Heart right ventricle (tissue), 16 donors: ENCODE data around the gene NUP210. TPM values are rescaled to one million over a fixed set of nuclear protein-coding genes. Genes with fewer than 3 reads are reported as not detected.
A peak's percentile ranks its signal among the peaks of the same experiment; 100 is the strongest.

Experiments
- ATAC-seq, 8 donors: fragments of 200-7000 bp; cut with Tn5 transposase; one replicate each; pipeline ENCODE4 v1.9.1; 2020; ENCODE audit warnings: mild to moderate bottlenecking in 8 of 8, moderate library complexity in 8 of 8, moderate number of reproducible peaks in 1 of 8
- DNase-seq, 2 donors: peaks; one replicate each; pipeline ENCODE4 v3.0.0-alpha.2; 2020
- H3K27ac ChIP-seq, 10 donors: fragments of 200-600 bp; sonication (generic) in 2 of 10; one replicate each; pipeline versions ENCODE4 v1.5.0 to v1.8.0; 2020 to 2022; ENCODE audit warnings: mild to moderate bottlenecking in 3 of 10
- H3K27me3 ChIP-seq, 7 donors: fragments of 200-600 bp; one replicate each; pipeline ENCODE4 v1.8.0; 2021 to 2022; ENCODE audit warnings: mild to moderate bottlenecking in 2 of 7
- H3K36me3 ChIP-seq, 9 donors: fragments of 200-600 bp; sonication (generic) in 1 of 9; one replicate each; pipeline versions ENCODE4 v1.5.0 to v1.8.0; 2020 to 2022; ENCODE audit warnings: mild to moderate bottlenecking in 2 of 9
- H3K4me1 ChIP-seq, 9 donors: fragments of 200-600 bp; sonication (generic) in 1 of 9; one replicate each; pipeline versions ENCODE4 v1.5.0 to v1.8.0; 2020 to 2022; ENCODE audit warnings: mild to moderate bottlenecking in 4 of 9
- H3K4me3 ChIP-seq, 10 donors: fragments of 200-600 bp; sonication (generic) in 2 of 10; one replicate each; pipeline versions ENCODE4 v1.5.0 to v1.8.0; 2020 to 2022; ENCODE audit warnings: mild to moderate bottlenecking in 7 of 10, moderate library complexity in 2 of 10
- H3K9me3 ChIP-seq, 11 donors: fragments of 200-600 bp in 10 of 11; sonication (generic) in 2 of 11; one replicate each; pipeline versions ENCODE4 v1.5.0 to v1.8.0; 2013 to 2022; ENCODE audit warnings: mild to moderate bottlenecking in 2 of 11, control low read depth in 1 of 11, moderate library complexity in 1 of 11
- CTCF ChIP-seq, 9 donors: fragments of 200-600 bp; sonication (generic) in 2 of 9; IDR thresholded peaks; one replicate each; pipeline versions ENCODE4 v1.5.0 to v1.8.0; 2021 to 2022; ENCODE audit warnings: antibody characterized with exemption in 9 of 9, mild to moderate bottlenecking in 5 of 9, moderate library complexity in 1 of 9
- WGBS, 2 donors: extraction: QIAGEN DNeasy Blood & Tissue Kit; methylation state at CpG; one replicate each; pipeline ENCODE4 v1.1.7; 2013; ENCODE audit warnings: inconsistent platforms in 1 of 2; 5-methylcytosine and 5-hydroxymethylcytosine counted together
- intact Hi-C, 10 donors: fragments of 100-400 bp; cut with DNase I; formaldehyde crosslinking; loops; one replicate each; pipeline versions ENCODE4 v1.11.1 to v1.14.2; 2022
- polyA plus RNA-seq, 2 donors: library from polyadenylated mRNA; stranded (reverse); fragments of 200-250 nt; gene quantifications; one replicate each; pipeline ENCODE4 v1.2.3, GENCODE V29; 2013
- total RNA-seq, 10 donors: library from RNA; stranded (reverse); fragmentation: NEBNext Ultra II Directional in 3 of 10; extraction: Animal tissue kit (Norgen Biotek cat#: 25700) in 3 of 10; gene quantifications; one replicate each; pipeline versions ENCODE4 v1.2.1 to v1.2.4, GENCODE V29; 2021 to 2023
- donor health status: Arrhythmogenic right ventricular cardiomyopathy.
- donor health status: ischemic (EF 13 %, LVEDD 7.1; RV severe dilation, severe dysfunction).
- donor health status: healthy with polysubstance abuse.
- donor health status: DM: no; HTN: yes; CAD: no.
- donor health status: DM: no; HTN: no; CAD: no.
- donor health status: ischemic (EF 25% LVEDD 6.9; RV normal size, moderate dysfunction).
- donor health status: ischemic (EF 25% LVEDD 5.7; RV mildly dilated, moderate dysfunction).
- donor health status: healthy.
- donor health status: DM: yes; HTN: yes; CAD: no.
- donor health status: Ischemic cardiomyopathy.
- donor health status: ischemic (EF 35%, LVEDD 5.7; RV mildly dilated, moderate dysfunction).
- donor health status: nonischemic (EF 11% LVEDD 7.7; RV severe dilation, severe dysfunction).
- donor health status: DM: yes; HTN: yes; CAD: no.
- donor health status: PGD.
- donor health status: ischemic (EF 29% LVEDD 5.4; RV normal size, mild dysfunction).
- donor health status: nonischemic (EF 23%, LVEDD 6.1; RV moderate dilation, normal function).

Gene NUP210
- total and polyA plus RNA-seq, 12 donors, result 0.84 to 7.2 (median 2.5) TPM

- no peak for TF ChIP-seq CTCF (IDR thresholded peaks at IDR 0.05)
- peaks cover 0 to 13% (median 3%) of the 10 kb centered on the region in 9 donors for H3K4me1 ChIP-seq
- WGBS, 2 donors, result 43 to 47% methylated on average over 3 of the region's 3 CpGs
- intact Hi-C loops, result no loop called here
- H3K4me3 ChIP-seq, result no peak overlapping the region
- H3K36me3 ChIP-seq, result no peaks in the 10 kb centered on the region
- ATAC-seq (no peak), DNase-seq (no peak)
- H3K27ac ChIP-seq, result no peak overlapping the region
- no peaks in the 10 kb centered on the region for H3K9me3 ChIP-seq
- peaks cover 0 to 16% (median 4%) of the 10 kb centered on the region in 7 donors for H3K27me3 ChIP-seq
These were observed 4.2 kb upstream of the NUP210 start for GRCh38 chr3:13424141-13424844.

DNA sequence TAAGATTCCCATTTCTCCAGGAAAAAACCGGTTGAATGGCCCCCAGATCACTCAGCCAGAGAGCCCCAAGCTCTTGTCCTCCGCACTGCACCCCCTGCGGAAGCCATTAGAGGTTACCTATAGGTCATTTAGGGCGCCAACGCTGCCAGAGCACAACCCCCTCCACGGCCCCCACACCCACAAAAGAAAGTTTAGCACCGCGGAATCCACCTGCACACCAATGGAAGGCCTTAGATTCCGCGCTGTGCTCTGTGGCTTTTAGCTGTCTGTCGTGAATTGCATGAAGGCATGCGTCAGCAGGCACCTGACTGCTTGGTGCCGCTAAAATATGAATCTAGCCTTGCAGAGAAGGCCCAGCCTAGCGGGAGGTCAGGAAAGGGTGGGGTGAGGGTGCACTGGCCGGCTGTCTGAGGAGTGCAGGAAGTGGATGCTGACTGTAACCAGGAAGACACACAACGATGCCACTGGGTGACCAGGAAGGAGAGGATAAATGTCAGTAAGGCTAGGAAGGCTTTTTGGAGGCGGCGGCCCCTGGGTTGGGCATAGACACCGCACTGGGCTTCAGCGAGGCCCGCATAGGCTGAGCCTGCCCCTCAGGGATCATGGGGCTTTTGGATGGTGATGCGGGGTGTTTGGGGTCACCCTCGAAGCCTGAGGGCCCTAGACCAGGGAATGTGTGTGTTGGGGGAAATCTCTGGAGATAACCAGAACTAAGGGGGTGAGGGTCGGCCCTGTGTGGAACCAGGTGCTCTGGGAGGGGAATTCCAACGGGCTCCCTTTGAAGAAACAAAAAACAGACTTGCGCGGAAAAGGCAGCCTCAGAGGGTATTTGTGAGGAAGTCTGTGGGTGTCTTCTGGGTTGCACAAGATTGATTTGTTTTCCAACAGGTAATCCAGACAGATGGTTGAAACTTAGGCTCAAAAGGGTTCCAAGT is 976 bp upstream of the NUP210 start:
- TF ChIP-seq CTCF (IDR thresholded peaks at IDR 0.05), result no peak
- Histone ChIP-seq H3K27ac (peak overlapping the region in 1 of 10 donors; percentile 88), H3K4me3 (peak overlapping the region in 5 of 10 donors; percentile 36 to 70 (median 54)), H3K9me3 (no peaks in the 10 kb centered on the region), H3K4me1 (peaks cover 0 to 44% (median 7%) of the 10 kb centered on the region in 9 donors), H3K36me3 (no peaks in the 10 kb centered on the region), H3K27me3 (peaks cover 0 to 31% (median 17%) of the 10 kb centered on the region in 7 donors)
- DNase-seq (no peak), ATAC-seq (peak in 4 of 8 donors; percentile 9 to 35 (median 20))
- intact Hi-C loops, result no loop called here
- WGBS, 2 donors, result 62 to 63% methylated on average over 27 of the region's 27 CpGs

GRCh38 chr3:13419505-13420044 is 547 bp downstream of the NUP210 start:
- Histone ChIP-seq H3K27me3 (peaks cover 0 to 31% (median 17%) of the 10 kb centered on the region in 7 donors), H3K9me3 (no peaks in the 10 kb centered on the region), H3K4me3 (peak overlapping the region in 9 of 10 donors; percentile 34 to 70 (median 54)), H3K4me1 (peaks cover 0 to 58% (median 7%) of the 10 kb centered on the region in 9 donors), H3K27ac (peak overlapping the region in 2 of 10 donors; percentile 9 to 87), H3K36me3 (no peaks in the 10 kb centered on the region)
- peak in 3 of 9 donors; percentile 11 to 21 (median 19) for TF ChIP-seq CTCF (IDR thresholded peaks at IDR 0.05)
- WGBS, 2 donors, result 1% methylated on average over 53 to 63 of the region's 64 CpGs
- DNase-seq (peak in 1 of 2 donors; percentile 44), ATAC-seq (peak; percentile 57 to 87 (median 74))
- intact Hi-C loops, result no loop called here
